ENCODE results near the gene CCNDBP1.

DNA sequence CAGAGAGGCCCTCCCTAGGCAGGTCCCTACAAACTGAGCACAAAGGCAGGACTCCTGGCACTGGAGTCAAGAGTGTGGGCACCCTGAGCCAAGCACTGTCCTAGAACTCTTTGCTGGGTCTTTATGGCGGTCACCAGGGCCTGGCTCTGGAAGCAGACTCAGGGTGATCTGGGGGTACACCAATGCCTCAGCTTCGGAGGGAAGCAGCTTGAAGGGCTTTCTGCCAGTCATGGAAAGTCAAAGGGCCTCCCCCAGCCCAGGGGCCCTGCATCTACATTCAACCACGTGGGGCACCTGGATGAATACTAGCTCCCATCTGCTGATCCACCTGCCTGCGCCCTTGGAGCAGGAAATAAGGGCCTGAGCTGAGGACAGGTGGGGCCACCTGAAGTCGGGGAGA lies 28.3 kb downstream of the CCNDBP1 start:
- TF ChIP-seq, protein P1, sequence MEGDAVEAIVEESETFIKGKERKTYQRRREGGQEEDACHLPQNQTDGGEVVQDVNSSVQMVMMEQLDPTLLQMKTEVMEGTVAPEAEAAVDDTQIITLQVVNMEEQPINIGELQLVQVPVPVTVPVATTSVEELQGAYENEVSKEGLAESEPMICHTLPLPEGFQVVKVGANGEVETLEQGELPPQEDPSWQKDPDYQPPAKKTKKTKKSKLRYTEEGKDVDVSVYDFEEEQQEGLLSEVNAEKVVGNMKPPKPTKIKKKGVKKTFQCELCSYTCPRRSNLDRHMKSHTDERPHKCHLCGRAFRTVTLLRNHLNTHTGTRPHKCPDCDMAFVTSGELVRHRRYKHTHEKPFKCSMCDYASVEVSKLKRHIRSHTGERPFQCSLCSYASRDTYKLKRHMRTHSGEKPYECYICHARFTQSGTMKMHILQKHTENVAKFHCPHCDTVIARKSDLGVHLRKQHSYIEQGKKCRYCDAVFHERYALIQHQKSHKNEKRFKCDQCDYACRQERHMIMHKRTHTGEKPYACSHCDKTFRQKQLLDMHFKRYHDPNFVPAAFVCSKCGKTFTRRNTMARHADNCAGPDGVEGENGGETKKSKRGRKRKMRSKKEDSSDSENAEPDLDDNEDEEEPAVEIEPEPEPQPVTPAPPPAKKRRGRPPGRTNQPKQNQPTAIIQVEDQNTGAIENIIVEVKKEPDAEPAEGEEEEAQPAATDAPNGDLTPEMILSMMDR (IDR thresholded peaks at IDR 0.05) = no peak
- TF ChIP-seq EP300 (IDR thresholded peaks at IDR 0.05) (no peak), POLR2AphosphoS5 (IDR thresholded peaks at IDR 0.05) (no peak), POLR2A (IDR thresholded peaks at IDR 0.05; ENCODE audit: low read depth) (no peak)
